OCI-LY3 (cell line): ENCODE data around the gene OBSL1.

Source experiments
- CTCF ChIP-seq: fragments of 200-600, 300-600 bp; sonication (generic); IDR thresholded peaks from 2 replicates; pipeline ENCODE4 v1.5.1; 2014; ENCODE audit warnings: antibody characterized with exemption, low read length, low read depth
- EZH2phosphoT487 ChIP-seq: fragments of 200-600 bp; shearing (Covaris generic); IDR thresholded peaks from 2 replicates; pipeline ENCODE4 v1.6.1; 2018; ENCODE audit warnings: antibody characterized with exemption, mixed run types, low read depth

- no peak for TF ChIP-seq EZH2phosphoT487
- no peak for TF ChIP-seq CTCF
These were observed 44.3 kb downstream of the OBSL1 start for GRCh38 chr2:219527076-219527394.
